Smooth muscle cell (in vitro differentiated cells): ENCODE data around the gene PLEKHG3. TPM values are rescaled to one million over a fixed set of nuclear protein-coding genes. Genes with fewer than 3 reads are reported as not detected.

Source experiments
- DNase-seq: peaks from one replicate; lab custom pipeline; 2025; ENCODE audit not compliant: unreplicated experiment; lab: John Stamatoyannopoulos, UW
- H2AFZ ChIP-seq: fragments of 200-600 bp; sonication (generic); 2 replicates; pipeline ENCODE4 v1.6.0; 2016; ENCODE audit warnings: antibody characterized with exemption, low read depth, mild to moderate bottlenecking
- H3F3A ChIP-seq: fragments of 200-600 bp; sonication (generic); 2 replicates; pipeline ENCODE4 v1.6.0; 2017; ENCODE audit warnings: antibody characterized with exemption, low read depth
- H3K27ac ChIP-seq: fragments of 200-600 bp; sonication (generic); 2 replicates; pipeline ENCODE4 v1.5.1; 2016; ENCODE audit warnings: low read depth, mild to moderate bottlenecking
- H3K27me3 ChIP-seq: fragments of 200-600 bp; sonication (generic); 2 replicates; pipeline ENCODE4 v1.6.1; 2016; ENCODE audit warnings: low read depth, mild to moderate bottlenecking
- H3K36me3 ChIP-seq: fragments of 200-600 bp; sonication (generic); 2 replicates; pipeline ENCODE4 v1.5.1; 2016; ENCODE audit warnings: low read depth
- H3K4me1 ChIP-seq: fragments of 200-600 bp; sonication (generic); 2 replicates; pipeline ENCODE4 v1.5.1; 2016; ENCODE audit warnings: low read depth
- H3K4me2 ChIP-seq: fragments of 200-600 bp; sonication (generic); 2 replicates; pipeline ENCODE4 v1.6.0; 2016; ENCODE audit warnings: mild to moderate bottlenecking
- H3K4me3 ChIP-seq: fragments of 200-600 bp; sonication (generic); 2 replicates; pipeline ENCODE4 v1.5.1; 2016; ENCODE audit warnings: mild to moderate bottlenecking
- H3K79me2 ChIP-seq: fragments of 200-600 bp; sonication (generic); 2 replicates; pipeline ENCODE4 v1.6.0; 2016; ENCODE audit warnings: low read depth, mild to moderate bottlenecking
- H3K9ac ChIP-seq: fragments of 200-600 bp; sonication (generic); 2 replicates; pipeline ENCODE4 v1.6.0; 2016; ENCODE audit warnings: low read depth
- H3K9me3 ChIP-seq: fragments of 200-600 bp; sonication (generic); replicated peaks from 2 replicates; pipeline ENCODE4 v1.5.1; 2016; ENCODE audit warnings: low read depth
- H4K20me1 ChIP-seq: fragments of 200-600 bp; sonication (generic); 2 replicates; pipeline ENCODE4 v1.6.0; 2016; ENCODE audit warnings: low read depth
- WGBS: methylation state at CpG from one replicate; pipeline ENCODE4 v1.1.7; 2016; ENCODE audit warnings: low lambda C conversion rate; 5-methylcytosine and 5-hydroxymethylcytosine counted together
- polyA plus RNA-seq: library from polyadenylated mRNA; unstranded; fragments of >200 nt; fragmentation: Nextera tagmentation; extraction: Ambion mirVana; gene quantifications from 2 replicates; pipeline ENCODE4 v1.2.1, GENCODE V29; 2016
- total RNA-seq: library from RNA; depleted of rRNA; stranded (reverse); fragments of >200 nt; gene quantifications from 2 replicates; pipeline ENCODE4 v1.2.3, GENCODE V29; 2014
- TF ChIP-seq, protein P1 (sequence below): fragments of 200-600 bp; sonication (generic); IDR thresholded peaks from 2 replicates; pipeline ENCODE4 v1.5.1; 2017; ENCODE audit warnings: borderline replicate concordance, mild to moderate bottlenecking, antibody characterized with exemption; ENCODE audit not compliant: insufficient read depth, poor library complexity, severe bottlenecking

PLEKHG3 gene
- total and polyA plus RNA-seq, 2 experiments from 2014 or later: 17.6 to 18.3 TPM

DNA sequence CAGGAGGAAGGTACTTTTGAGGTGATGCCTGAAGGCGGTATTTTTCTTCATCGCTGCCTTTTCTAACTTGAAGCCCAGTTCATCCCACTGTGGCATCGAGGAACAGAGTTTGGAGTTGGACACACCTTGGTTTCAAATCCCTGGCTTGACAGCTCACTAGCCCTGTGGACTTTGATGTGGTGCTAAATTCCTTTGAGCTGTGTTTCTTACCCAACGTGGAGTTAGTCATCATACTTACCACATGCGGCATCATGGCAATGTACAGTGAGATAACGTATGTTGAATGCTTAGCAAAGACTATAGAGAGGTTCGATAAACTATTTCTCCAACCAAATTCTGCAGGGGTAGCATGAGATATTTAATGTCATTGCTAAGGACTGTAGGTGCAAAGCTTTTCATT, 3.4 kb downstream of the PLEKHG3 start:
- peak overlapping the region; percentile 97 for H3K27ac ChIP-seq
- 16% methylated on average over 7 of the region's 7 CpGs for WGBS
- no peak for DNase-seq
- H2AFZ ChIP-seq: no peak overlapping the region
- H3K36me3 ChIP-seq: no peaks in the 10 kb centered on the region
- H3K9ac ChIP-seq: peak overlapping the region; percentile 91
- peak overlapping the region; percentile 97 for H3K4me2 ChIP-seq
- H3K9me3 ChIP-seq: no peaks in the 10 kb centered on the region
- peaks cover 55% of the 10 kb centered on the region for H3K79me2 ChIP-seq
- peaks cover 59% of the 10 kb centered on the region for H3K4me1 ChIP-seq
- H4K20me1 ChIP-seq: peaks cover 27% of the 10 kb centered on the region
- no peaks in the 10 kb centered on the region for H3K27me3 ChIP-seq
- peaks cover 19% of the 10 kb centered on the region for H3F3A ChIP-seq
- TF ChIP-seq, protein P1, sequence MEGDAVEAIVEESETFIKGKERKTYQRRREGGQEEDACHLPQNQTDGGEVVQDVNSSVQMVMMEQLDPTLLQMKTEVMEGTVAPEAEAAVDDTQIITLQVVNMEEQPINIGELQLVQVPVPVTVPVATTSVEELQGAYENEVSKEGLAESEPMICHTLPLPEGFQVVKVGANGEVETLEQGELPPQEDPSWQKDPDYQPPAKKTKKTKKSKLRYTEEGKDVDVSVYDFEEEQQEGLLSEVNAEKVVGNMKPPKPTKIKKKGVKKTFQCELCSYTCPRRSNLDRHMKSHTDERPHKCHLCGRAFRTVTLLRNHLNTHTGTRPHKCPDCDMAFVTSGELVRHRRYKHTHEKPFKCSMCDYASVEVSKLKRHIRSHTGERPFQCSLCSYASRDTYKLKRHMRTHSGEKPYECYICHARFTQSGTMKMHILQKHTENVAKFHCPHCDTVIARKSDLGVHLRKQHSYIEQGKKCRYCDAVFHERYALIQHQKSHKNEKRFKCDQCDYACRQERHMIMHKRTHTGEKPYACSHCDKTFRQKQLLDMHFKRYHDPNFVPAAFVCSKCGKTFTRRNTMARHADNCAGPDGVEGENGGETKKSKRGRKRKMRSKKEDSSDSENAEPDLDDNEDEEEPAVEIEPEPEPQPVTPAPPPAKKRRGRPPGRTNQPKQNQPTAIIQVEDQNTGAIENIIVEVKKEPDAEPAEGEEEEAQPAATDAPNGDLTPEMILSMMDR: no peak
- peak overlapping the region; percentile 24 for H3K4me3 ChIP-seq

GRCh38 chr14:64708148-64709004, 4.2 kb downstream of the PLEKHG3 start:
- peak overlapping the region; percentile 91 for H3K9ac ChIP-seq
- H3K4me1 ChIP-seq: peaks cover 52% of the 10 kb centered on the region
- TF ChIP-seq, protein P1: no peak
- DNase-seq: no peak
- 7% methylated on average over 17 of the region's 18 CpGs for WGBS
- H3K27me3 ChIP-seq: no peaks in the 10 kb centered on the region
- peaks cover 2% of the 10 kb centered on the region for H3K36me3 ChIP-seq
- peak overlapping the region; percentile 97 for H3K27ac ChIP-seq
- H3K4me2 ChIP-seq: peak overlapping the region; percentile 97
- peaks cover 27% of the 10 kb centered on the region for H4K20me1 ChIP-seq
- H2AFZ ChIP-seq: no peak overlapping the region
- H3F3A ChIP-seq: peaks cover 19% of the 10 kb centered on the region
- peaks cover 4% of the 10 kb centered on the region for H3K9me3 ChIP-seq
- peak overlapping the region; percentile 24 for H3K4me3 ChIP-seq
- H3K79me2 ChIP-seq: peaks cover 62% of the 10 kb centered on the region

DNA sequence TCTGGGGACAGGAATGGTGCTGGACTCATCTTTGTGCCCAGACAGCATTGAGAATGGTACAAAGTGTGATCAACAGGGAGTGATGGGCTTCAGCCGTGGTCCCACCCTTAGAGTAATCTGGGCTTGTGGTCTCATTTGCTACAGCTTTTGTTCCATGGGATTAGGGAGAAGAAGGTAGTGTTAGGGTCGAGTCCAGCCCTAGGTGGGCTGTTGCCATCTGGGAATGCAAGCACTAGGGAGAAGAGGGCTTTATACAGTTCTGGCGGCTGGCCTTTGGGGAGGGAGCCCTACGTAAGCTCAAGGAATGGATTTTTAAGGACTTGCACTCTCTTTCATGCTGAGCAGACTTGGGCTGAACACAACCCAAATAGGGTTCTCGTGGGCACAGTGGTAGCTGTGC, 4.9 kb downstream of the PLEKHG3 start:
- peaks cover 70% of the 10 kb centered on the region for H3K79me2 ChIP-seq
- WGBS: 77% methylated on average over 5 of the region's 5 CpGs
- no peak for DNase-seq

More for the DNA sequence above, 4.9 kb downstream of the PLEKHG3 start:
- H3K4me3 ChIP-seq: no peak overlapping the region
- peaks cover 2% of the 10 kb centered on the region for H3K36me3 ChIP-seq
- H3K4me2 ChIP-seq: peak overlapping the region; percentile 97
- peak overlapping the region; percentile 91 for H3K9ac ChIP-seq
- no peaks in the 10 kb centered on the region for H3K27me3 ChIP-seq
- H3K9me3 ChIP-seq: peaks cover 7% of the 10 kb centered on the region
- H4K20me1 ChIP-seq: peaks cover 27% of the 10 kb centered on the region
- H3F3A ChIP-seq: peaks cover 16% of the 10 kb centered on the region
- TF ChIP-seq, protein P1: no peak
- peaks cover 45% of the 10 kb centered on the region for H3K4me1 ChIP-seq
- H2AFZ ChIP-seq: no peak overlapping the region
- peak overlapping the region; percentile 97 for H3K27ac ChIP-seq
